MCF 10A (cell line): Measurements from ENCODE around the gene MRFAP1L1. TPM values are rescaled to one million over a fixed set of nuclear protein-coding genes. Genes with fewer than 3 reads are reported as not detected.

ENCODE experiments used
- BruUV-seq: library from RNA; stranded (reverse); fragments of 400-500 nt; replicated peaks from 2 replicates; lab custom pipeline; 2021; lab: Mats Ljungman, UMichigan
- CTCF ChIA-PET: fragments of 300-600 bp; sonication (Branson Sonifier 250); formaldehyde crosslinking; extraction: SDS; loops from one replicate; lab custom pipeline; 2021; ENCODE audit warnings: antibody characterized with exemption, inconsistent platforms; lab: Yijun Ruan, JAX
- POLR2A ChIA-PET: fragments of 300-600, 350-650 bp; sonication (Branson Sonifier 250); formaldehyde crosslinking; extraction: SDS; loops from one replicate; lab custom pipeline; 2020; ENCODE audit warnings: antibody characterized with exemption, inconsistent platforms; lab: Yijun Ruan, JAX
- DNase-seq: peaks from one replicate; pipeline ENCODE4 v3.0.0-alpha.2; 2018; ENCODE audit not compliant: unreplicated experiment
- H3K27ac Mint-ChIP-seq: one replicate; pipeline ENCODE4 v1.8.0; 2022; ENCODE audit warnings: mild to moderate bottlenecking, low read depth, mixed read lengths; ENCODE audit not compliant: unreplicated experiment
- H3K27me3 Mint-ChIP-seq: one replicate; pipeline ENCODE4 v1.8.0; 2022; ENCODE audit warnings: mixed read lengths; ENCODE audit not compliant: insufficient read depth, unreplicated experiment
- H3K36me3 Mint-ChIP-seq: one replicate; pipeline ENCODE4 v1.8.0; 2022; ENCODE audit warnings: mild to moderate bottlenecking, moderate library complexity, mixed read lengths; ENCODE audit not compliant: insufficient read depth, unreplicated experiment
- H3K4me1 Mint-ChIP-seq: one replicate; pipeline ENCODE4 v1.8.0; 2022; ENCODE audit warnings: mixed read lengths; ENCODE audit not compliant: insufficient read depth, unreplicated experiment
- H3K4me3 Mint-ChIP-seq: one replicate; pipeline ENCODE4 v1.8.0; 2022; ENCODE audit warnings: mild to moderate bottlenecking, moderate library complexity, mixed read lengths; ENCODE audit not compliant: unreplicated experiment
- H3K9me3 Mint-ChIP-seq: one replicate; pipeline ENCODE4 v1.8.0; 2022; ENCODE audit warnings: mixed read lengths; ENCODE audit not compliant: unreplicated experiment
- CTCF ChIP-seq: fragments of 200-600 bp; IDR thresholded peaks from one replicate; pipeline ENCODE4 v1.8.0; 2022; ENCODE audit warnings: antibody characterized with exemption, mild to moderate bottlenecking; ENCODE audit not compliant: unreplicated experiment
- intact Hi-C: fragments of 100-400 bp; cut with micrococcal nuclease; formaldehyde crosslinking; loops from 2 replicates; pipeline ENCODE4 v1.14.1; 2022
- total RNA-seq: library from RNA; stranded (reverse); gene quantifications from 2 replicates; pipeline ENCODE4 v1.2.3, GENCODE V29; 2022

Gene MRFAP1L1
- total RNA-seq, 1 experiment from 2014 or later: 42.5 TPM

GRCh38 chr4:6748286-6748685 is 38.6 kb upstream of the MRFAP1L1 start:
- CTCF ChIA-PET: interaction anchor here (0.7 to 1.3 kb wide), 3 partner anchors 15 to 126 kb away, joined by 3 to 5 read pairs (median 4); no protein-coding TSS in a partner anchor
- no peak for TF ChIP-seq CTCF
- peaks cover 23% of the 10 kb centered on the region for H3K4me1 Mint-ChIP-seq
- no peaks in the 10 kb centered on the region for H3K27me3 Mint-ChIP-seq
- no peaks in the 10 kb centered on the region for H3K9me3 Mint-ChIP-seq
- H3K27ac Mint-ChIP-seq: no peak overlapping the region
- DNase-seq: no peak
- intact Hi-C loops: no loop called here
- H3K4me3 Mint-ChIP-seq: no peak overlapping the region
- POLR2A ChIA-PET: interaction anchor here (1.3 to 2.0 kb wide), 2 partner anchors 16 to 20 kb away, joined by 4 to 15 read pairs; no protein-coding TSS in a partner anchor
- no peaks in the 10 kb centered on the region for H3K36me3 Mint-ChIP-seq
- no TSS peak for BruUV-seq

- Mint-ChIP-seq H3K4me3 (peak overlapping the region; percentile 52), H3K9me3 (no peaks in the 10 kb centered on the region), H3K4me1 (peaks cover 23% of the 10 kb centered on the region), H3K27me3 (no peaks in the 10 kb centered on the region), H3K36me3 (no peaks in the 10 kb centered on the region), H3K27ac (peak overlapping the region; percentile 87)
- POLR2A ChIA-PET: interaction anchor here (0.6 to 0.7 kb wide), 2 partner anchors 15 to 16 kb away, joined by 3 read pairs; no protein-coding TSS in a partner anchor
- CTCF ChIA-PET: interaction anchor here (0.7 kb wide), 1 partner anchor 91 kb away, joined by 3 read pairs; no protein-coding TSS in a partner anchor
- no peak for TF ChIP-seq CTCF
- intact Hi-C loops: no loop called here
- DNase-seq: peak; percentile 75
- BruUV-seq: no TSS peak
These were observed 37.8 kb upstream of the MRFAP1L1 start for GRCh38 chr4:6747294-6748051.

- Mint-ChIP-seq H3K4me1 (peaks cover 23% of the 10 kb centered on the region), H3K27me3 (no peaks in the 10 kb centered on the region), H3K36me3 (no peaks in the 10 kb centered on the region), H3K27ac (peak overlapping the region; percentile 87), H3K9me3 (no peaks in the 10 kb centered on the region), H3K4me3 (peak overlapping the region; percentile 52)
- TF ChIP-seq CTCF: no peak
- intact Hi-C loops: no loop called here
- DNase-seq: peak; percentile 72
- no TSS peak for BruUV-seq
- POLR2A ChIA-PET: interaction anchor here (0.6 to 1.6 kb wide), 3 partner anchors 16 to 37 kb away, joined by 3 to 4 read pairs (median 3); partner anchors contain the start of gene MRFAP1L1
- CTCF ChIA-PET: interaction anchor here (0.6 to 0.7 kb wide), 2 partner anchors 27 to 92 kb away, joined by 3 read pairs; no protein-coding TSS in a partner anchor
These were observed 37.1 kb upstream of the MRFAP1L1 start for GRCh38 chr4:6746721-6747293.

- no peak for DNase-seq
- Mint-ChIP-seq H3K27me3 (no peaks in the 10 kb centered on the region), H3K9me3 (no peaks in the 10 kb centered on the region), H3K27ac (no peak overlapping the region), H3K4me1 (peaks cover 12% of the 10 kb centered on the region), H3K4me3 (no peak overlapping the region), H3K36me3 (no peaks in the 10 kb centered on the region)
- ChIA-PET CTCF (interaction anchor here (1.2 kb wide), 1 partner anchor 8 kb away, joined by 3 read pairs; no protein-coding TSS in a partner anchor), POLR2A (no interaction called here)
- intact Hi-C loops: no loop called here
- BruUV-seq: no TSS peak
- no peak for TF ChIP-seq CTCF
These were observed 33.3 kb upstream of the MRFAP1L1 start for GRCh38 chr4:6742989-6743388.
